Measurements from ENCODE around the gene SERINC5. TPM values are rescaled to one million over a fixed set of nuclear protein-coding genes. Genes with fewer than 3 reads are reported as not detected.
A peak's percentile ranks its signal among the peaks of the same experiment; 100 is the strongest.
"Not testable (repeated sequence)": the region's sequence is repeated elsewhere in the genome, so short reads cannot be mapped to it uniquely, and the experiment has no call there.

Gene SERINC5
- total RNA-seq, 1 experiment from 2014 or later: 52.3 TPM

GRCh38 chr5:80302636-80303035 is 46.8 kb upstream of the SERINC5 start:
- Histone ChIP-seq H3K27me3 (ENCODE audit: insufficient read depth, low read length) (no peaks in the 10 kb centered on the region), H3K79me2 (ENCODE audit: insufficient read depth, low read length) (no peaks in the 10 kb centered on the region), H3K14ac (ENCODE audit: insufficient read depth, low read length) (no peak overlapping the region), H4K91ac (ENCODE audit: insufficient read length, low read depth, low read length) (no peak overlapping the region), H3K9ac (ENCODE audit: extremely low read depth, insufficient read length, low read length) (no peak overlapping the region), H2BK15ac (ENCODE audit: low read depth, low read length) (no peak overlapping the region), H3K18ac (ENCODE audit: insufficient read length, low read depth, low read length) (no peak overlapping the region), H4K8ac (replicated peaks; ENCODE audit: insufficient read length, low read depth, low read length) (no peak overlapping the region), H3K56ac (ENCODE audit: insufficient read length, low read depth, low read length) (no peak overlapping the region), H2AK5ac (ENCODE audit: insufficient read length, low read length) (no peak overlapping the region), H4K5ac (ENCODE audit: insufficient read length, low read depth, low read length) (no peak overlapping the region), H3K4ac (ENCODE audit: low read depth, low read length) (no peak overlapping the region), H2AFZ (ENCODE audit: low read length) (no peak overlapping the region), H2BK12ac (ENCODE audit: insufficient read length, low read depth, low read length) (no peak overlapping the region), H3K23me2 (ENCODE audit: insufficient read length, low read depth, low read length, poor library complexity, severe bottlenecking) (no peaks in the 10 kb centered on the region), H4K20me1 (ENCODE audit: control insufficient read depth, insufficient read depth, insufficient read length) (no peaks in the 10 kb centered on the region), H3K4me1 (ENCODE audit: insufficient read depth, low read length) (no peaks in the 10 kb centered on the region; the same call in 1 of the 2 replicates), H3K23ac (ENCODE audit: insufficient read length, low read depth, low read length) (no peak overlapping the region), H2BK20ac (ENCODE audit: low read depth, low read length, poor library complexity, severe bottlenecking) (no peak overlapping the region), H2BK120ac (ENCODE audit: low read depth, low read length, poor library complexity, severe bottlenecking) (no peak overlapping the region), H2BK5ac (ENCODE audit: insufficient read length, low read length) (no peak overlapping the region), H3K27ac (ENCODE audit: insufficient read length, low read depth, low read length) (no peak overlapping the region), H3K9me3 (ENCODE audit: control insufficient read depth, low read depth, low read length) (no peaks in the 10 kb centered on the region), H3K4me2 (ENCODE audit: insufficient read depth, insufficient read length, low read length) (no peak overlapping the region), H3T11ph (ENCODE audit: low read length) (no peak overlapping the region), H3K79me1 (ENCODE audit: insufficient read depth, low read depth, low read length, poor library complexity, severe bottlenecking) (no peaks in the 10 kb centered on the region)
- Mint-ChIP-seq H3K4me3 (no peak overlapping the region; a peak in 1 of 5 replicates), H3K36me3 (ENCODE audit: insufficient read depth in 1 of 3, low read depth in 3 of 3) (peaks cover 0 to 9% (median 0%) of the 10 kb centered on the region in 3 experiments; a peak in 2 of 7 replicates), H3K4me1 (peaks cover 14 to 17% of the 10 kb centered on the region in 2 experiments), H3K27ac (peak overlapping the region in 1 of 3 experiments; percentile 62; a peak in 3 of 7 replicates), H3K27me3 (ENCODE audit: low read depth) (no peaks in the 10 kb centered on the region; the same call in 1 of the 2 replicates), H3K9me3 (peaks cover 15 to 16% of the 10 kb centered on the region in 2 experiments)
- DNase-seq: no peak
- no CpG with 5 or more reads among the region's 11 CpGs for WGBS (ENCODE audit: extremely low coverage, insufficient read length, low lambda C conversion rate)
- no peak for TF ChIP-seq CTCF (conservative IDR thresholded peaks at IDR 0.05)

GRCh38 chr5:80301342-80301741 is 45.5 kb upstream of the SERINC5 start:
- H3K4me2 ChIP-seq (ENCODE audit: insufficient read depth, insufficient read length, low read length); H3K36me3 Mint-ChIP-seq (ENCODE audit: insufficient read depth in 1 of 3, low read depth in 3 of 3); H2BK15ac ChIP-seq (ENCODE audit: low read depth, low read length); H3K27ac Mint-ChIP-seq; H3K9ac ChIP-seq (ENCODE audit: extremely low read depth, insufficient read length, low read length); H3K56ac ChIP-seq (ENCODE audit: insufficient read length, low read depth, low read length); H4K20me1 ChIP-seq (ENCODE audit: control insufficient read depth, insufficient read depth, insufficient read length); H3K18ac ChIP-seq (ENCODE audit: insufficient read length, low read depth, low read length); H4K91ac ChIP-seq (ENCODE audit: insufficient read length, low read depth, low read length); H2BK5ac ChIP-seq (ENCODE audit: insufficient read length, low read length); H3K79me1 ChIP-seq (ENCODE audit: insufficient read depth, low read depth, low read length, poor library complexity, severe bottlenecking); H4K8ac ChIP-seq (replicated peaks; ENCODE audit: insufficient read length, low read depth, low read length); H3K14ac ChIP-seq (ENCODE audit: insufficient read depth, low read length); H3K27me3 Mint-ChIP-seq (ENCODE audit: low read depth); H3K27ac ChIP-seq (ENCODE audit: insufficient read length, low read depth, low read length); H3K79me2 ChIP-seq (ENCODE audit: insufficient read depth, low read length); H3K23me2 ChIP-seq (ENCODE audit: insufficient read length, low read depth, low read length, poor library complexity, severe bottlenecking); H3T11ph ChIP-seq (ENCODE audit: low read length); H3K27me3 ChIP-seq (ENCODE audit: insufficient read depth, low read length); H3K4me1 ChIP-seq (ENCODE audit: insufficient read depth, low read length); H2AK5ac ChIP-seq (ENCODE audit: insufficient read length, low read length); H2BK12ac ChIP-seq (ENCODE audit: insufficient read length, low read depth, low read length); H3K23ac ChIP-seq (ENCODE audit: insufficient read length, low read depth, low read length); H2BK20ac ChIP-seq (ENCODE audit: low read depth, low read length, poor library complexity, severe bottlenecking); H2BK120ac ChIP-seq (ENCODE audit: low read depth, low read length, poor library complexity, severe bottlenecking); H3K4me3 Mint-ChIP-seq; H4K5ac ChIP-seq (ENCODE audit: insufficient read length, low read depth, low read length); H2AFZ ChIP-seq (ENCODE audit: low read length); H3K4ac ChIP-seq (ENCODE audit: low read depth, low read length); H3K9me3 ChIP-seq (ENCODE audit: control insufficient read depth, low read depth, low read length); DNase-seq: not testable (repeated sequence)
- WGBS (ENCODE audit: extremely low coverage, insufficient read length, low lambda C conversion rate): no CpG with 5 or more reads among the region's 34 CpGs
- Mint-ChIP-seq H3K9me3 (peaks cover 15 to 16% of the 10 kb centered on the region in 2 experiments), H3K4me1 (peaks cover 14 to 17% of the 10 kb centered on the region in 2 experiments)

Measured in H9 (cell line).